ENCODE data around the gene SNRK.
A peak's percentile ranks its signal among the peaks of the same experiment; 100 is the strongest.

The SNRK gene

GRCh38 chr3:43372809-43373559, 86.6 kb downstream of the SNRK start:
- H3K4me3 ChIP-seq (IDR thresholded peaks at IDR 0.05; ENCODE audit: insufficient read depth, low read depth, low read length), result no peak overlapping the region
- H3K9ac ChIP-seq, result no peak overlapping the region
- H3K4me1 ChIP-seq (ENCODE audit: low read depth, poor library complexity, severe bottlenecking), result no peaks in the 10 kb centered on the region
- no peaks in the 10 kb centered on the region for H3K79me2 ChIP-seq (ENCODE audit: insufficient read depth, low read depth)
- H3K36me3 ChIP-seq (ENCODE audit: insufficient read depth), result no peaks in the 10 kb centered on the region
- H4K20me1 ChIP-seq (ENCODE audit: insufficient read depth), result no peaks in the 10 kb centered on the region
- H2AFZ ChIP-seq (ENCODE audit: low read depth), result no peak overlapping the region
- TF ChIP-seq CTCF (conservative IDR thresholded peaks at IDR 0.05; ENCODE audit: low read depth, low read length), result no peak
- no peaks in the 10 kb centered on the region for H3K27me3 ChIP-seq (ENCODE audit: insufficient read depth, low read depth)
- H3K27ac ChIP-seq, result no peak overlapping the region
- H3K4me2 ChIP-seq, result no peak overlapping the region

GRCh38 chr3:43373560-43373928, 87.2 kb downstream of the SNRK start:
- no peak for TF ChIP-seq CTCF (conservative IDR thresholded peaks at IDR 0.05; ENCODE audit: low read depth, low read length)
- H3K36me3 ChIP-seq (ENCODE audit: insufficient read depth), result no peaks in the 10 kb centered on the region
- no peak overlapping the region for H2AFZ ChIP-seq (ENCODE audit: low read depth)
- no peaks in the 10 kb centered on the region for H3K4me1 ChIP-seq (ENCODE audit: low read depth, poor library complexity, severe bottlenecking)
- no peaks in the 10 kb centered on the region for H3K79me2 ChIP-seq (ENCODE audit: insufficient read depth, low read depth)
- H4K20me1 ChIP-seq (ENCODE audit: insufficient read depth), result no peaks in the 10 kb centered on the region
- no peak overlapping the region for H3K9ac ChIP-seq
- no peak overlapping the region for H3K27ac ChIP-seq
- no peak overlapping the region for H3K4me2 ChIP-seq
- no peak overlapping the region for H3K4me3 ChIP-seq (IDR thresholded peaks at IDR 0.05; ENCODE audit: insufficient read depth, low read depth, low read length)
- H3K27me3 ChIP-seq (ENCODE audit: insufficient read depth, low read depth), result no peaks in the 10 kb centered on the region

GRCh38 chr3:43378066-43378935, 92.0 kb downstream of the SNRK start:
- no peaks in the 10 kb centered on the region for H3K79me2 ChIP-seq (ENCODE audit: insufficient read depth, low read depth)
- no peaks in the 10 kb centered on the region for H3K27me3 ChIP-seq (ENCODE audit: insufficient read depth, low read depth)
- no peak overlapping the region for H3K27ac ChIP-seq
- no peak overlapping the region for H3K4me2 ChIP-seq
- H3K9ac ChIP-seq, result no peak overlapping the region
- no peaks in the 10 kb centered on the region for H3K36me3 ChIP-seq (ENCODE audit: insufficient read depth)
- H2AFZ ChIP-seq (ENCODE audit: low read depth), result no peak overlapping the region
- H3K4me3 ChIP-seq (IDR thresholded peaks at IDR 0.05; ENCODE audit: insufficient read depth, low read depth, low read length), result no peak overlapping the region
- no peaks in the 10 kb centered on the region for H3K4me1 ChIP-seq (ENCODE audit: low read depth, poor library complexity, severe bottlenecking)
- peak; percentile 61 for TF ChIP-seq CTCF (conservative IDR thresholded peaks at IDR 0.05; ENCODE audit: low read depth, low read length)
- H4K20me1 ChIP-seq (ENCODE audit: insufficient read depth), result no peaks in the 10 kb centered on the region

GRCh38 chr3:43379343-43379742, 93.0 kb downstream of the SNRK start:
- Histone ChIP-seq H3K36me3 (ENCODE audit: insufficient read depth) (no peaks in the 10 kb centered on the region), H3K4me3 (IDR thresholded peaks at IDR 0.05; ENCODE audit: insufficient read depth, low read depth, low read length) (no peak overlapping the region), H3K4me2 (no peak overlapping the region), H3K79me2 (ENCODE audit: insufficient read depth, low read depth) (no peaks in the 10 kb centered on the region), H3K27me3 (ENCODE audit: insufficient read depth, low read depth) (no peaks in the 10 kb centered on the region), H3K27ac (no peak overlapping the region), H4K20me1 (ENCODE audit: insufficient read depth) (no peaks in the 10 kb centered on the region), H2AFZ (ENCODE audit: low read depth) (no peak overlapping the region), H3K4me1 (ENCODE audit: low read depth, poor library complexity, severe bottlenecking) (no peaks in the 10 kb centered on the region), H3K9ac (no peak overlapping the region)
- TF ChIP-seq CTCF (conservative IDR thresholded peaks at IDR 0.05; ENCODE audit: low read depth, low read length), result no peak
